ENCODE data around the gene MRPS15. TPM values are rescaled to one million over a fixed set of nuclear protein-coding genes. Genes with fewer than 3 reads are reported as not detected.

The MRPS15 gene
- total and polyA plus RNA-seq, 2 of the 13 experiments (the other 11 are each of a cell fraction or from before 2014, with no cell fraction given), result 59.0 to 113 TPM

DNA sequence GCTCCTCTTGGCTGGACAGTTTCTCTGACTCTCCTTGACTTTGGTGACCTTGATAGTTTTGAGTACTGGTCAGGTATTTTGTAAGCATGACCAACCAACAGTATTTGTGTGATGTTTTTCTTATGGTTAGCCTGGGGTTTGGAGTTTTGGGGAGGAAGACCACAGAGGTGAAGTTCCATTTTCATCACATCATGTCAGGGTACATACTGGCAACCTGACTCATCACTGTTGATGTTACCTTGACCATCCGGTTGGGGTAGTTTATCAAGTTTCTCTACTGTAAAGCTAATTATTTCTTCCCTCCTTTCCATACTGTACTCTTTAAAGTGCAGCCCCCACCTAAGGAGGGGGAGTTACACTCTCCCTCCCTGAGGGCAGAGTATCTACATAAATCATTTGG is 27.4 kb downstream of the MRPS15 start:
- H2AFZ ChIP-seq (ENCODE audit: low read length), result no peak overlapping the region
- H3K27me3 ChIP-seq (ENCODE audit: control insufficient read depth in 1 of 2, insufficient read depth in 2 of 2, low read length in 2 of 2), result no peaks in the 10 kb centered on the region
- no peak overlapping the region for H3K27ac ChIP-seq (ENCODE audit: extremely low read length, insufficient read depth, low read length)
- no peaks in the 10 kb centered on the region for H3K9me3 ChIP-seq (ENCODE audit: low read length)
- no peak for FAIRE-seq
- no peak overlapping the region for H3K9ac ChIP-seq (ENCODE audit: insufficient read depth, low read depth, low read length)
- TF ChIP-seq ZMYM4 (CRISPR knock-in tag; IDR thresholded peaks at IDR 0.05) (no peak), FOSL2 (CRISPR knock-in tag; IDR thresholded peaks at IDR 0.05) (peak; percentile 21; the same call in 1 of the 2 replicates)
- H4K20me1 ChIP-seq (ENCODE audit: insufficient read depth, low read length), result no peaks in the 10 kb centered on the region
- ChIA-PET CTCF (ENCODE audit: low intra/inter-chr PET ratio, low total read pairs) (no interaction called here), POLR2A (no interaction called here)
- H3K4me3 ChIP-seq (replicated peaks in 1 of 3; ENCODE audit: insufficient read depth in 1 of 3, low read depth in 2 of 3, low read length in 3 of 3), result no peak overlapping the region
- WGBS (ENCODE audit: low lambda C conversion rate), result 33% methylated on average over 1 of the region's 1 CpG
- in situ Hi-C loops (cut with HindIII; ENCODE audit: extremely low pct_ligation_motif_present, low pct_unique_long_range_greater_than_20kb), result no loop called here
- no peak; the same call in 2 of the 3 replicates for ATAC-seq
- no peaks in the 10 kb centered on the region for H3K36me3 ChIP-seq (replicated peaks in 1 of 2; ENCODE audit: control insufficient read depth in 1 of 2, insufficient read depth in 2 of 2, low read length in 2 of 2)
- intact Hi-C loops (cut with micrococcal nuclease; ENCODE audit: unreplicated experiment), result no loop called here
- no peak overlapping the region for H3K4me2 ChIP-seq (ENCODE audit: low read depth, low read length)
- H3K79me2 ChIP-seq (ENCODE audit: insufficient read depth, low read length), result no peaks in the 10 kb centered on the region
- peaks cover 13% of the 10 kb centered on the region for H3K4me1 ChIP-seq (ENCODE audit: insufficient read depth, low read length)
- peak; percentile 18 for DNase-seq (ENCODE audit: low spot score)
- BruUV-seq (replicated peaks), result no TSS peak

DNA sequence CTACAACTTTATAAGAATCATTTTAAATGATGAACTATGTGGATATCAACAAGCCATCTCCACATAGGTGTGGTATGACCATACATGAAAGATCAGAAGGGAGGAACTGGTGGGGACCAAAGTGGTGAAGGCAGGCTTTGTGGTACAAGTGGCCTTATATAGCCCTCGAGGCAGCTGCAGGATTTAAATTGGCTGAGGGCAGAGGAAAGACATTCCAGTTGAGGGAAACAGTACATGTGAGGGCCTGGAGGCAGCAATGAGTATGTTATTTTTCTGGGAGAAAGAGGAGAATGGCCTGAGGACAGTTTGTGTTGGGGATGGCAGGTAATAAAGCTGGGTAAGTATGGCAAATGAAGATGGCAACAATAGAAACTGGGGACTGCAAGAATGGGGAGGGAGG is 31.1 kb downstream of the MRPS15 start:
- H4K20me1 ChIP-seq (ENCODE audit: insufficient read depth, low read length), result no peaks in the 10 kb centered on the region
- no peak for ATAC-seq
- no peak for DNase-seq (ENCODE audit: low spot score)
- in situ Hi-C loops (cut with HindIII; ENCODE audit: extremely low pct_ligation_motif_present, low pct_unique_long_range_greater_than_20kb) (no loop called here), intact Hi-C loops (cut with micrococcal nuclease; ENCODE audit: unreplicated experiment) (no loop called here)
- 0 out of 5 replicates have a peak, but pooled peaks cover 0 to 1% of the 10 kb centered on the region in 2 experiments for H3K36me3 ChIP-seq (replicated peaks in 1 of 2; ENCODE audit: control insufficient read depth in 1 of 2, insufficient read depth in 2 of 2, low read length in 2 of 2)
- WGBS (ENCODE audit: low lambda C conversion rate), result 30% methylated on average over 1 of the region's 1 CpG
- H3K4me2 ChIP-seq (ENCODE audit: low read depth, low read length), result no peak overlapping the region
- no peak overlapping the region for H2AFZ ChIP-seq (ENCODE audit: low read length)
- no TSS peak for BruUV-seq (replicated peaks)
- no peak overlapping the region for H3K9ac ChIP-seq (ENCODE audit: insufficient read depth, low read depth, low read length)
- no peak for FAIRE-seq
- no peak overlapping the region for H3K4me3 ChIP-seq (replicated peaks in 1 of 3; ENCODE audit: insufficient read depth in 1 of 3, low read depth in 2 of 3, low read length in 3 of 3)
- no peaks in the 10 kb centered on the region for H3K27me3 ChIP-seq (ENCODE audit: control insufficient read depth in 1 of 2, insufficient read depth in 2 of 2, low read length in 2 of 2)
- no peak overlapping the region for H3K27ac ChIP-seq (ENCODE audit: extremely low read length, insufficient read depth, low read length)
- TF ChIP-seq PAWR (CRISPR knock-in tag; IDR thresholded peaks at IDR 0.05; ENCODE audit: borderline replicate concordance) (no peak), ZSCAN12 (CRISPR knock-in tag; IDR thresholded peaks at IDR 0.05) (no peak), ZFY (CRISPR knock-in tag; IDR thresholded peaks at IDR 0.05) (no peak), THYN1 (CRISPR knock-in tag; IDR thresholded peaks at IDR 0.05; ENCODE audit: borderline replicate concordance, low read depth) (no peak), FLYWCH1 (CRISPR knock-in tag; IDR thresholded peaks at IDR 0.05) (no peak), SSRP1 (CRISPR knock-in tag; IDR thresholded peaks at IDR 0.05) (no peak)
- TF ChIP-seq, protein P1, sequence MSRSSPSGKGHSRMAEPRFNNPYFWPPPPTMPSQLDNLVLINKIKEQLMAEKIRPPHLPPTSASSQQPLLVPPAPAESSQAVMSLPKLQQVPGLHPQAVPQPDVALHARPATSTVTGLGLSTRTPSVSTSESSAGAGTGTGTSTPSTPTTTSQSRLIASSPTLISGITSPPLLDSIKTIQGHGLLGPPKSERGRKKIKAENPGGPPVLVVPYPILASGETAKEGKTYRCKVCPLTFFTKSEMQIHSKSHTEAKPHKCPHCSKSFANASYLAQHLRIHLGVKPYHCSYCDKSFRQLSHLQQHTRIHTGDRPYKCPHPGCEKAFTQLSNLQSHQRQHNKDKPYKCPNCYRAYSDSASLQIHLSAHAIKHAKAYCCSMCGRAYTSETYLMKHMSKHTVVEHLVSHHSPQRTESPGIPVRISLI (CRISPR knock-in tag; IDR thresholded peaks at IDR 0.05; ENCODE audit: borderline replicate concordance), result no peak
- TF ChIP-seq, protein P2, sequence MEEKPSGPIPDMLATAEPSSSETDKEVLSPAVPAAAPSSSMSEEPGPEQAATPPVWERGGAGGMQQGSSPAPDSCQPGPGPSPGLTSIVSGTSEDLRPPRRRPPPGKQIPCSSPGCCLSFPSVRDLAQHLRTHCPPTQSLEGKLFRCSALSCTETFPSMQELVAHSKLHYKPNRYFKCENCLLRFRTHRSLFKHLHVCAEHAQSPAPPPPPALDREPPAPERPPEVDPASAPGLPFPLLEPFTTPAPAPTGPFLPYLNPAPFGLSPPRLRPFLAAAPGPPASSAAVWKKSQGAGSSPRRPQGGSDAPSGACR (CRISPR knock-in tag; IDR thresholded peaks at IDR 0.05), result no peak
- TF ChIP-seq, protein P3, sequence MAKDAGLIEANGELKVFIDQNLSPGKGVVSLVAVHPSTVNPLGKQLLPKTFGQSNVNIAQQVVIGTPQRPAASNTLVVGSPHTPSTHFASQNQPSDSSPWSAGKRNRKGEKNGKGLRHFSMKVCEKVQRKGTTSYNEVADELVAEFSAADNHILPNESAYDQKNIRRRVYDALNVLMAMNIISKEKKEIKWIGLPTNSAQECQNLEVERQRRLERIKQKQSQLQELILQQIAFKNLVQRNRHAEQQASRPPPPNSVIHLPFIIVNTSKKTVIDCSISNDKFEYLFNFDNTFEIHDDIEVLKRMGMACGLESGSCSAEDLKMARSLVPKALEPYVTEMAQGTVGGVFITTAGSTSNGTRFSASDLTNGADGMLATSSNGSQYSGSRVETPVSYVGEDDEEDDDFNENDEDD (CRISPR knock-in tag; IDR thresholded peaks at IDR 0.05; ENCODE audit: borderline replicate concordance), result no peak
- no peaks in the 10 kb centered on the region for H3K9me3 ChIP-seq (ENCODE audit: low read length)
- H3K4me1 ChIP-seq (ENCODE audit: insufficient read depth, low read length), result no peaks in the 10 kb centered on the region
- ChIA-PET POLR2A (no interaction called here), CTCF (ENCODE audit: low intra/inter-chr PET ratio, low total read pairs) (no interaction called here)
- H3K79me2 ChIP-seq (ENCODE audit: insufficient read depth, low read length), result no peaks in the 10 kb centered on the region

All from HepG2 (cell line).